ENCODE measurements around the gene HHAT.

- TF ChIP-seq CTCF (conservative IDR thresholded peaks at IDR 0.05; ENCODE audit: low read depth, low read length) (no peak), RAD21 (IDR thresholded peaks at IDR 0.05; ENCODE audit: low read length) (no peak), USF2 (IDR thresholded peaks at IDR 0.05; ENCODE audit: low read depth, low read length) (no peak), MAZ (IDR thresholded peaks at IDR 0.05; ENCODE audit: borderline replicate concordance, low read depth, low read length) (no peak), POLR2A (IDR thresholded peaks at IDR 0.05; ENCODE audit: low read depth, low read length) (no peak), NFE2L2 (IDR thresholded peaks at IDR 0.05; ENCODE audit: low read depth, low read length) (no peak), CEBPB (IDR thresholded peaks at IDR 0.05; ENCODE audit: low read depth, low read length) (no peak)
Measured at GRCh38 chr1:210313046-210313595, 15.6 kb upstream of the HHAT start.
